Inflammatory macrophage treated with lipopolysaccharide for 4 hours (primary cell): ENCODE data around the gene INPP5K.
"Not testable (repeated sequence)": the region's sequence is repeated elsewhere in the genome, so short reads cannot be mapped to it uniquely, and the experiment has no call there.

Experiments used
- DNase-seq: peaks from one replicate; pipeline ENCODE4 v3.0.0-alpha.2; 2020

Gene INPP5K

DNA sequence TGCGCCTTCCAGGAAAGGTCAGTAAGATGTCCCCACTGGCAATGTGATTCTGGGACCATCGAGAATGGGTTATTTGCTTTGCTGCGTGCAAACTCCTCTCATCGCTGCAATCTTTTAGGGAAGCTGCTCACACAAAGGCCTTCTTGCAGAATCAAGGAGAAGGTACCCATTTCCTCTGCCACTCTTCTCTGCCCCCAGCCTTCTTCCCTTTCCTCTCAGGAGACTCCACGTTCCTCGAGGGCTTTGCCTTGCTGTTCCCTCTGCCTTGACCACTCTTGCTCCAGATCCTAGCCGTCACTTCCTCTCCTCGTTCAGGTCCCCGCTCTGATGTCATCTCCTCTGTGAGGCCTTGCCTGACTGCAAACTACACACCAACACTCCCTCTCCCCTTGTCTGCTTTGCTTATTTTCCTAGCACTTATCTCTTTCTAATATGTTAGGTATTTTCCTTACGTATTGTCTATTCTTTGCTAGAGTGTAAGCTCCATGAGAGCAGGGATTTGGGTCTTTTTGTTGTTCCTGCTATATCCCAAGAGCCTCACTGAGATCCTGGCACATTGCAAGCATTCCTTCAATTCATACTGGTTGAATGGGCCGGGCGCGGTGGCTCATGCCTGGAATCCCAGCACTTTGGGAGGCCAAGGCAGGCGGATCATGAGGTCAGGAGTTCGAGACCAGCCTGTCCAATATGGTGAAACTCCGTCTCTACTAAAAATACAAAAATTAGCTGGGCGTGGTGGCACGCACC is 55.0 kb downstream of the INPP5K start:
- DNase-seq = peak; percentile 86

GRCh38 chr17:1460233-1460632 is 56.2 kb downstream of the INPP5K start:
- DNase-seq = no peak

DNA sequence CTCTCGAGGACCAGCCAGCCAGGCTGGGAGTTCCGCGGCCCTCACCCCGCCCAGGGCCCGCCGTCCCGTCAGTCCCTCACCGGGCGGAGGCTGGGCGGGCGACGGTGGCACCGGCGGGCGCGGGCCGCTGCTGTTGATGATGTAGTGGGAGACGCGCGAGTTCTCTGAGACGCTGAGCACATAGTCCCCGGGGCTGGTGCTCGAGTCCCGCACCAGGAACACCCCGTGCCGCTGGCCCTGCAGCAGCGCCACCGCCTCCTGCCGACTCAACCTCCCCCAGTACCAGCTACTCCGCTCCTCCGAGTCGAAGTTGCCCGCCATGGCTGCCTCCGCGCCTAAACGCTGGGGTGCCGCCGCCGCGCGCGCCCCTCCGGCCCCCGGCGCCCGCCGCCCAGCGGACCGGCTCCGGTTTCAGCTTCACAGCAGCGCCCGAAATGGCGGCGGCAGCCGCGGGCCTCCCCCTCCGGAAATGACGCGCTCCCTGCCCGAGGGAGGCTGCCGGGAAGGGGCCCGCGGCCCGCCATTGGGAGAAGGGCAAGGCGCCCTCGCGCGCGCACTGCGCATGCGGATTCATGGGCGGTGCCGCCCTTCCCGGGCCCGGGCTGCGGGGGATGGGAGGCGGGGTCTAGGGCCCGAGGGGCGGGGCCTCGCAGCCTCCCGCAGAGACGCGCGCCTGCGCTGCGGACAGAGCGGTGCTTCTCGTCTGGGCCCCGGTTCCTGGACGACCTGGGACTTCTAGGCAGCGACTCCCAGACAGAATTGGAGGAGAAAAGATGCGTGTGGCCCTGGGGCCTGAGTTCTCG is 60.4 kb downstream of the INPP5K start, which contains the start of gene CRK:
Gene CRK (minus strand): TSS at position 436 of the 803 bp plus-strand sequence. CDS start 115 bp downstream, at position 321.
- peak; percentile 98 for DNase-seq

DNA sequence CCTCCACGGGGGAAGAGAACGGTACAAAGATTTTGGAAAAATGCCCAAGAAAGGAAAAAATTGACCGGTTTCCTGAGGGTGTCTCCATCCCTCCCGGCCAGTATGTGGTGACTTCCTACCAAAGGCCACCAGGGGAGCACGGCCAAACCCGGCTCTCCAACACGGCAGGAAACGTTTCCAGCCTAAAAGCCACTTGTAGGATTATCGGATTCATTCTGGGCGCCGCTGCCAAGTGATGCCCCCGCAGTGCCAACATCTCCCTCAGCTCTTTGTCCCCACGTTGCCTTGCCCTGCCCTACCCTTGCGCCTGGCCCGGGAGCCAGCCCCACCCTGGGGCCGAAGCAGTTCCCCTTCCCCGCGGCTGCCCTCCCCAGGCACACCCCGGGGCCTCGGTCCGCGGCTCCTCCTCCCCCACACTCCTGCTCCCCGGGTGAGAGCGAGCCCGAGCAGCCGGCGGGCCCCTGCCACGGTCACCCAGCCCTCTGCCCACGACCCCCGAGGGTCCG is 61.1 kb downstream of the INPP5K start:
- peak; percentile 59 for DNase-seq

GRCh38 chr17:1454541-1454940 is 61.9 kb downstream of the INPP5K start:
- no peak for DNase-seq

- not testable (repeated sequence) for DNase-seq
These were observed 62.7 kb downstream of the INPP5K start for GRCh38 chr17:1453694-1454093.

DNA sequence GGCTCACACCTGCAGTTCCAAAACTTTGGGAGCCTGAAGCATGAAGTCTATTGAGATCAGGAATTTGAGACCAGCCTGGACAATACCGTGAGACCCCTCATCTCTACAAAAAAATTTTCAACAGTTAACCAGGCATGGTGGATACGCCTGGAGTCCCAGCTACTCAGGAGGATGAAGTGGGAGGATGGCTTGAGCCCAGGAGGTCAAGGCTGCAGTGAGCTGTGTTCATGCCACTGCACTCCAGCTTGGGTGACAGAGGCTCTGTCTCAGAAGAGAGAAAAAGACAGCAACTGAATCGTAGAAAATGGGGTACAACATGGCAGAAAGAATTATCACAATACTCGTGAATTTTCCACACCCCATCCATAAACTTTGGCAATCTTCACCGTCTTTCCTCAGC is 63.6 kb downstream of the INPP5K start:
- DNase-seq = no peak

- DNase-seq = not testable (repeated sequence)
These were observed 66.2 kb downstream of the INPP5K start for GRCh38 chr17:1450261-1450660.

DNA sequence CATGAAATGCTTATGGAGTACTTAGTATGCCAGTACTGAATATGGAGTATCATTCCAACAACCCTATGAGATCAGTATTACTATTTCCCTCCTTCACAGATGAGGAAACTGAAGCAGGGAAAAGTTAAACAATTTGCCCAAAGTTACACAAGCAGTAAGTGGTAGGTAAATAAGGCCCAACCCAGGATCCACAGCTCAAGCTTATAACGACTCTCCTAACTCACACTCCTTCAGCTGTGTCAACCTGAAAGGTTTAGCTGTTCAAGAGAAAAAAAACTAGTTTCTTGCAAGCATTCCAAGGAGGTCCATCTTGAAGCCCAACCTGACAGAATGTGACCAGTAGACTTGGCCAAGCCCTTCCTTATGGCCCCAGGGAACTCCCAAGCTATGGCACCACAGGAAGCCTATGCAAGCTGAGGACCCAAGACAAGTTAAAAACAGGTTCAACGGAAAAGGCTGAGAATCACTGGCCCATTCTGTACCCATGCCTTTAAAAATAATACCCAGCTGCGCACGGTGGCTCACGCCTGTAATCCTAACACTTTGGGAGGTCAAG is 66.9 kb downstream of the INPP5K start:
- no peak for DNase-seq

GRCh38 chr17:1447052-1447451 is 69.4 kb downstream of the INPP5K start:
- DNase-seq = no peak

DNA sequence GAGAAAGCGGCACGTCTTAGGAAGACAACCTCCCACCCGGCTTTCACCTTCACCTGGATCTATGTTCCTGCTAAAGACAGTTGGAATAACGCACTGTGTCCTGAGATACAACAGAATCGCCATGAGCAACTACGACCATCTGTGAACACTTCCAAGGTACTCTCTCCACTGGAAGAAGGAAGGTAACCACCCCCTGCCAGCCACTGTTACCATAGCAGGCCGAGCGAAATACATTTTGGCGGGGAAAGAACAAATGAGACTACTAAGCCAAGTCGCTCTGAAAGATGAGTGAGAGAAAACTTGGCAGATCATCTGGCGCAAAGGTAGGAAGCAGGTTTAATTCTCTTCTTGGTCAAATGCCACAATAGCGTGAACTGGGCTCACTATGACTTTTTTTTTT is 70.2 kb downstream of the INPP5K start:
- DNase-seq = no peak

GRCh38 chr17:1445695-1446094 is 70.7 kb downstream of the INPP5K start:
- not testable (repeated sequence) for DNase-seq
